PC-9 (cell line): ENCODE data around the gene PRICKLE4. TPM values are rescaled to one million over a fixed set of nuclear protein-coding genes. Genes with fewer than 3 reads are reported as not detected.

Source experiments
- BruUV-seq: library from RNA; stranded (reverse); fragments of 400-500 nt; replicated peaks from 2 replicates; lab custom pipeline; 2021; lab: Mats Ljungman, UMichigan
- CTCF ChIA-PET: fragments of 300-600 bp; sonication (Branson Sonifier 250); formaldehyde crosslinking; loops from one replicate; lab custom pipeline; 2022; ENCODE audit warnings: antibody characterized with exemption; lab: Charles Lee
- POLR2A ChIA-PET: fragments of 300-600 bp; sonication (Branson Sonifier 250); formaldehyde crosslinking; loops from one replicate; lab custom pipeline; 2022; ENCODE audit warnings: antibody characterized with exemption; ENCODE audit not compliant: unreplicated experiment; lab: Charles Lee
- DNase-seq, 2 experiments: peaks; one replicate each; pipeline versions ENCODE4 v3.0.0 to v3.0.0-alpha.2; 2015 to 2022; ENCODE audit warnings: mixed read lengths in 1 of 2
- H2AFZ ChIP-seq: fragments of 200-600 bp; sonication (generic); 2 replicates; pipeline ENCODE4 v1.8.1; 2017; ENCODE audit warnings: antibody characterized with exemption
- H3F3A ChIP-seq: fragments of 200-600 bp; sonication (generic); 2 replicates; pipeline ENCODE4 v1.8.1; 2017; ENCODE audit warnings: antibody characterized with exemption, mild to moderate bottlenecking, low read depth; ENCODE audit not compliant: insufficient read depth
- H3K27ac ChIP-seq: fragments of 200-600 bp; sonication (generic); 2 replicates; pipeline ENCODE4 v1.6.1; 2016; ENCODE audit warnings: mixed run types
- H3K27me3 ChIP-seq: fragments of 200-600 bp; sonication (generic); 2 replicates; pipeline ENCODE4 v1.6.1; 2016; ENCODE audit warnings: low read depth, mixed run types; ENCODE audit not compliant: insufficient read depth
- H3K36me3 ChIP-seq: fragments of 200-600 bp; sonication (generic); 2 replicates; pipeline ENCODE4 v1.6.1; 2016; ENCODE audit warnings: low read depth, mixed run types
- H3K4me1 ChIP-seq: fragments of 200-600 bp; sonication (generic); replicated peaks from 2 replicates; pipeline ENCODE4 v1.6.1; 2016; ENCODE audit warnings: mixed run types; ENCODE audit not compliant: insufficient read depth
- H3K4me2 ChIP-seq: fragments of 200-600 bp; sonication (generic); 2 replicates; pipeline ENCODE4 v1.6.1; 2017; ENCODE audit warnings: mixed run types
- H3K4me3 ChIP-seq: fragments of 200-600 bp; sonication (generic); 2 replicates; pipeline ENCODE4 v1.6.1; 2016; ENCODE audit warnings: mixed run types
- H3K79me2 ChIP-seq: fragments of 200-600 bp; sonication (generic); 2 replicates; pipeline ENCODE4 v1.6.1; 2017; ENCODE audit warnings: low read depth, mixed run types
- H3K9me2 ChIP-seq: fragments of 200-600 bp; sonication (generic); 2 replicates; pipeline ENCODE4 v1.8.1; 2017; ENCODE audit warnings: mild to moderate bottlenecking; ENCODE audit not compliant: insufficient read depth
- H3K9me3 ChIP-seq: fragments of 200-600 bp; sonication (generic); 2 replicates; pipeline ENCODE4 v1.8.1; 2016; ENCODE audit warnings: low read depth; ENCODE audit not compliant: insufficient read depth
- H4K20me1 ChIP-seq: fragments of 200-600 bp; sonication (generic); 2 replicates; pipeline ENCODE4 v1.8.1; 2017; ENCODE audit not compliant: insufficient read depth
- EZH2 ChIP-seq: fragments of 200-600 bp; sonication (generic); IDR thresholded peaks from 2 replicates; pipeline ENCODE4 v1.8.0; 2017; ENCODE audit warnings: antibody characterized with exemption, low read depth
- intact Hi-C: fragments of 100-400 bp; cut with micrococcal nuclease; formaldehyde crosslinking; loops from one replicate; pipeline ENCODE4 v1.10.0; 2022; ENCODE audit not compliant: unreplicated experiment
- total RNA-seq: library from RNA; stranded (reverse); gene quantifications from 2 replicates; pipeline ENCODE4 v1.2.3, GENCODE V29; 2021
- TF ChIP-seq, protein P1 (sequence below): fragments of 200-600 bp; sonication (generic); conservative IDR thresholded peaks from 2 replicates; pipeline ENCODE4 v1.6.1; 2017; ENCODE audit warnings: mixed run types, antibody characterized with exemption, mild to moderate bottlenecking, moderate library complexity

The PRICKLE4 gene
- total RNA-seq, 1 experiment from 2014 or later = 9.2 TPM

DNA sequence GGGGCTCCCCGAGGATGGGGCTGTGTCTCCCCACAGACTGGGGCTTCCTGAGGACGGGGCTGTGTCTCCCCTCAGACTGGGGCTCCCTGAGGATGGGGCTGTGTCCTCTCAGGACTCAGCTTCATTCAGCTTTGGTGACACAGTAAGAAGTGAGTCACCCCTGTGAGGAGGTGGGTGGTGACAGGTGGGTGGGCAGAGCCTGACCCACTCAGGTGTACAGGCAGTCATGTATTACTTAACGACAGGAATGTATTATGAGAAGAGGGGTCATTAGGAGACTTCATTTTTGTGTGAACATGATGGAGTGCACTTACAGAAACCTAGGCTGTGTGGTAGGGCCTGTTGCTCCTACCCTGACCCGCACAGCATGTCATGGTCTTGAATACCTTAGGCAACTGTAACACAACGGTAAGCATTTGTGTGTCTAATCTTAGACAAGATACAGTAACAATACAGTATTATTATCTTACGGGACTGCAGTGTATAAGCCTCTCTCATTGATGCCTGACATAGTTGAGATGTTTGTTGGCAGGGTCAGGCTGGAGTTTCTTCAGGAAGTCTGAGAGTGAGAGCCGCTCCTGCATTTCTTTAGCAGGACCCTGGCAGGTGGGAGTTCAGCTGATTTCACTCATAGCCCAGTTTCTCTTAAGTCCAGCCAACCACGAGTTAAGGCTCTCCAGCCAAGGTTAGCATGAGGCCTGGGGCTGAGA is 22.5 kb upstream of the PRICKLE4 start:
- no TSS peak for BruUV-seq
- Histone ChIP-seq H3K4me1 (peaks cover 14% of the 10 kb centered on the region; the same call in 1 of the 2 replicates), H4K20me1 (no peaks in the 10 kb centered on the region), H3K4me3 (no peak overlapping the region), H2AFZ (no peak overlapping the region), H3F3A (0 out of 2 replicates have a peak, but pooled peaks cover 4% of the 10 kb centered on the region), H3K27me3 (no peaks in the 10 kb centered on the region), H3K36me3 (no peaks in the 10 kb centered on the region), H3K9me2 (no peaks in the 10 kb centered on the region), H3K27ac (no peak overlapping the region), H3K9me3 (no peaks in the 10 kb centered on the region), H3K79me2 (no peaks in the 10 kb centered on the region), H3K4me2 (no peak overlapping the region)
- intact Hi-C loops = no loop called here
- ChIA-PET CTCF (interaction anchor here (1.1 kb wide), 1 partner anchor 29 kb away, joined by 3 read pairs; no protein-coding TSS in a partner anchor), POLR2A (interaction anchor here (0.6 kb wide), 2 partner anchors 93 to 175 kb away, joined by 3 to 5 read pairs; no protein-coding TSS in a partner anchor)
- DNase-seq = peak; percentile 16 to 46
- TF ChIP-seq, protein P1, sequence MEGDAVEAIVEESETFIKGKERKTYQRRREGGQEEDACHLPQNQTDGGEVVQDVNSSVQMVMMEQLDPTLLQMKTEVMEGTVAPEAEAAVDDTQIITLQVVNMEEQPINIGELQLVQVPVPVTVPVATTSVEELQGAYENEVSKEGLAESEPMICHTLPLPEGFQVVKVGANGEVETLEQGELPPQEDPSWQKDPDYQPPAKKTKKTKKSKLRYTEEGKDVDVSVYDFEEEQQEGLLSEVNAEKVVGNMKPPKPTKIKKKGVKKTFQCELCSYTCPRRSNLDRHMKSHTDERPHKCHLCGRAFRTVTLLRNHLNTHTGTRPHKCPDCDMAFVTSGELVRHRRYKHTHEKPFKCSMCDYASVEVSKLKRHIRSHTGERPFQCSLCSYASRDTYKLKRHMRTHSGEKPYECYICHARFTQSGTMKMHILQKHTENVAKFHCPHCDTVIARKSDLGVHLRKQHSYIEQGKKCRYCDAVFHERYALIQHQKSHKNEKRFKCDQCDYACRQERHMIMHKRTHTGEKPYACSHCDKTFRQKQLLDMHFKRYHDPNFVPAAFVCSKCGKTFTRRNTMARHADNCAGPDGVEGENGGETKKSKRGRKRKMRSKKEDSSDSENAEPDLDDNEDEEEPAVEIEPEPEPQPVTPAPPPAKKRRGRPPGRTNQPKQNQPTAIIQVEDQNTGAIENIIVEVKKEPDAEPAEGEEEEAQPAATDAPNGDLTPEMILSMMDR = no peak
- TF ChIP-seq EZH2 = no peak

DNA sequence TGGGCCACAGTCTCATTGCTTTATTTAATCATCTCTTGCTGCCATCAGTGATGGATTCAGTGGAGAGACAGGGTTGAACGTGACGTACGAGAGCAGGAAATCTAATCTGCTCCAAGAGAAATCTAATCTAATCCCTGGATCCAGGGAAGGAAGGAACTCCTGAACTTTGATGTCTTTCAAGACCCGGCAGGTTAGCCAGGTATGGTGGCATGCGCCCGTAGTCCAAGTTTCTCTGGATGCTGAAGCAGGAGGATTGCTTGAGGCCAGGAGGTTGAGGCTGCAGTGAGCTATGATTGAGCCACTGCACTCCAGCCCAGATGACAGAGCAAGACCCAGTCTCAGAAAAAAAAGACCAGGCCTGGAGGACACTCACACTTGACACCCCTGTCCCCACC is 21.9 kb upstream of the PRICKLE4 start:
- intact Hi-C loops = no loop called here
- Histone ChIP-seq H3K4me1 (peaks cover 14% of the 10 kb centered on the region; the same call in 1 of the 2 replicates), H3K4me2 (no peak overlapping the region), H3F3A (0 out of 2 replicates have a peak, but pooled peaks cover 4% of the 10 kb centered on the region), H3K9me2 (no peaks in the 10 kb centered on the region), H3K79me2 (no peaks in the 10 kb centered on the region), H4K20me1 (no peaks in the 10 kb centered on the region), H3K4me3 (no peak overlapping the region), H3K9me3 (no peaks in the 10 kb centered on the region), H2AFZ (no peak overlapping the region), H3K36me3 (no peaks in the 10 kb centered on the region), H3K27ac (no peak overlapping the region), H3K27me3 (no peaks in the 10 kb centered on the region)
- no peak for TF ChIP-seq EZH2
- TF ChIP-seq, protein P1 = no peak
- ChIA-PET CTCF (interaction anchor here (1.1 kb wide), 1 partner anchor 28 kb away, joined by 3 read pairs; no protein-coding TSS in a partner anchor), POLR2A (interaction anchor here (0.6 kb wide), 1 partner anchor 174 kb away, joined by 5 read pairs; no protein-coding TSS in a partner anchor)
- no TSS peak for BruUV-seq
- no peak for DNase-seq

DNA sequence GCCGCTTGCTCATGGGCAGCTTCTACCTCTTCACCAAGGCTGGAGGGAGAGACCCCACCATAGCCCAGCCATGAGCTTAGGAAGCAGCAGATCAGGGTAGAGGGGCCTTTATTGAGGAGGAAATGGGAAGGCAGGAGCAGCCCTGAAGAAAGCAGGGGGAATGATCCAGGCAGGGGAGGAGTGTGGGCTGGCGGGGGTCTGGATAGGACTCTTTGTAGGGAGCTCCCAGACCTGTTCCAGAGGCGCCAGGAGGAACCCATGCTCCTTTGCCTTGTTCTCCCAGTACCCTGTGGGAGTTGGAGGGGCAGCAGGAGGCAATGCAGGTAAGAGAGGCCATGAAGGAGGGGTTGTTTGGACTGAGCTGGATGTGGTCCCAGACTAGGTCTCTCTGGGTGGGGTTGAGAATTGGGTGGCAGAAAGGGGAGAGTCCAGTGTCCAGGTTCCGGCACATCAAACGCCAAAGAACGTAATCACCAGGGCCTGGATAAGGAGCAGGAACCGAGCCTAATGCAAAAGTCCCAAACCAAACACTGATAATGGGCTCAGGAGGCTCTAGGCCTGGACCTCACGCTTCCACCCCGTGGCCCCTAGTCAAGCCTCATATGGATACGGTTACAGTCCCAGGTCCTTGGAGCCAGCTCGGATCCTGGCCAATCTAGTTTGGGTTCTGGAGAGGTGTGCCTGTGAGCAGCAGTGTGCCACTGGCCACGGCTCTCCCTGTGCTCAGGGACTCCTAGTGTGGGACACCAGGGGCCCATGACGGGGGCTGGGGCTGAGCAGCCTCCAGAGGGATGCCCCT is 21.3 kb upstream of the PRICKLE4 start:
- no peak for DNase-seq
- no TSS peak for BruUV-seq
- Histone ChIP-seq H3K4me1 (peaks cover 14% of the 10 kb centered on the region; the same call in 1 of the 2 replicates), H3K9me3 (no peaks in the 10 kb centered on the region), H2AFZ (no peak overlapping the region), H3F3A (0 out of 2 replicates have a peak, but pooled peaks cover 4% of the 10 kb centered on the region), H3K9me2 (no peaks in the 10 kb centered on the region), H3K36me3 (no peaks in the 10 kb centered on the region), H3K27ac (no peak overlapping the region), H3K4me2 (no peak overlapping the region), H3K79me2 (no peaks in the 10 kb centered on the region), H3K4me3 (no peak overlapping the region), H4K20me1 (no peaks in the 10 kb centered on the region), H3K27me3 (no peaks in the 10 kb centered on the region)
- no peak for TF ChIP-seq EZH2
- TF ChIP-seq, protein P1 = no peak
- POLR2A ChIA-PET = no interaction called here
- intact Hi-C loops = no loop called here
- CTCF ChIA-PET = interaction anchor here (1.1 kb wide), 1 partner anchor 27 kb away, joined by 3 read pairs; no protein-coding TSS in a partner anchor
